Osteoblast (primary cell): ENCODE data around the gene PLAC8L1. TPM values are rescaled to one million over a fixed set of nuclear protein-coding genes. Genes with fewer than 3 reads are reported as not detected.
A peak's percentile ranks its signal among the peaks of the same experiment; 100 is the strongest.

Experiments used
- DNase-seq: peaks from one replicate; pipeline ENCODE4 v3.0.0; 2011; ENCODE audit warnings: low spot score, mixed read lengths; ENCODE audit not compliant: insufficient read length; ENCODE audit errors: missing footprints
- H2AFZ ChIP-seq: 2 replicates; pipeline ENCODE4 v1.6.0; 2011; ENCODE audit warnings: mild to moderate bottlenecking, low read length
- H3K27ac ChIP-seq: 2 replicates; pipeline ENCODE4 v1.5.1; 2011; ENCODE audit warnings: mild to moderate bottlenecking, low read depth, low read length, moderate library complexity
- H3K27me3 ChIP-seq: 2 replicates; pipeline ENCODE4 v1.6.0; 2012; ENCODE audit warnings: mild to moderate bottlenecking, control low read depth, inconsistent platforms, low read length, moderate library complexity; ENCODE audit not compliant: insufficient read depth
- H3K36me3 ChIP-seq: 2 replicates; pipeline ENCODE4 v1.5.1; 2011; ENCODE audit warnings: mild to moderate bottlenecking, low read length, control low read depth, moderate library complexity; ENCODE audit not compliant: insufficient read depth
- H3K4me1 ChIP-seq: 2 replicates; pipeline ENCODE4 v1.5.1; 2011; ENCODE audit warnings: mild to moderate bottlenecking, low read length, control low read depth, moderate library complexity; ENCODE audit not compliant: insufficient read depth
- H3K4me2 ChIP-seq: 2 replicates; pipeline ENCODE4 v1.6.0; 2011; ENCODE audit warnings: mild to moderate bottlenecking, low read length; ENCODE audit not compliant: insufficient read depth
- H3K4me3 ChIP-seq: fragments of 200-600 bp; sonication (generic); 3 replicates; pipeline ENCODE4 v1.5.1; 2012; ENCODE audit warnings: mild to moderate bottlenecking, low read length, inconsistent platforms; ENCODE audit not compliant: insufficient read depth
- H3K79me2 ChIP-seq: 2 replicates; pipeline ENCODE4 v1.6.0; 2012; ENCODE audit warnings: mild to moderate bottlenecking, low read length, control low read depth, inconsistent platforms; ENCODE audit not compliant: insufficient read depth
- H3K9me3 ChIP-seq: 2 replicates; pipeline ENCODE4 v1.5.1; 2011; ENCODE audit warnings: low read depth, low read length, control low read depth
- H4K20me1 ChIP-seq: 2 replicates; pipeline ENCODE4 v1.6.0; 2012; ENCODE audit warnings: mild to moderate bottlenecking, low read length, control low read depth; ENCODE audit not compliant: insufficient read depth
- total RNA-seq: library from RNA; depleted of rRNA; stranded (reverse); fragments of >200 nt; gene quantifications from 2 replicates; pipeline ENCODE4 v1.2.3, GENCODE V29; 2012
- TF ChIP-seq, protein P1 (sequence below): IDR thresholded peaks from 2 replicates; pipeline ENCODE4 v1.5.1; 2011; ENCODE audit warnings: mild to moderate bottlenecking, low read depth, low read length, moderate library complexity; ENCODE audit errors: extremely low read depth

The PLAC8L1 gene
- total RNA-seq, 1 donor: not detected

DNA sequence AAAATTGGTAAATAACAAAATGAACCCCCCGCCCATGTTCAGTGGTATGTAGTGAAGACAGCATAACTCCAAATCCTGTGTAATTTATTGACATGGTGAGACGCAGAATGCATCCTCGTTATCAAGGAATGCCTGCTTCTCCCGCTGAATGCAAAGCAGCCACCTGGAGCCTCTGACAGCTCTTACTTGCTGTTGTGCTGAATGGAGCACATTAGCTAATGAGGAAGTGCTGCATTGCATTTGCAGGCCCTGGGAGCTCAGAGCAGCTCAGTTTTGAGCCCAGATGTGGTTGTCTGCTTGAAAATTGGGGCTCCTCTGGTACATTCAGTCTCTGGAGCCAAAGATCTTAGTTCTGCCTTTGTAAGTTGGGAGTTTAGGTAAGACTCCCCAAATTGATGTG lies 28.9 kb downstream of the PLAC8L1 start:
- no peak overlapping the region for H3K4me2 ChIP-seq
- no peak for DNase-seq
- no peaks in the 10 kb centered on the region for H3K4me1 ChIP-seq
- H4K20me1 ChIP-seq: no peaks in the 10 kb centered on the region
- no peaks in the 10 kb centered on the region for H3K36me3 ChIP-seq
- no peak overlapping the region for H2AFZ ChIP-seq
- TF ChIP-seq, protein P1, sequence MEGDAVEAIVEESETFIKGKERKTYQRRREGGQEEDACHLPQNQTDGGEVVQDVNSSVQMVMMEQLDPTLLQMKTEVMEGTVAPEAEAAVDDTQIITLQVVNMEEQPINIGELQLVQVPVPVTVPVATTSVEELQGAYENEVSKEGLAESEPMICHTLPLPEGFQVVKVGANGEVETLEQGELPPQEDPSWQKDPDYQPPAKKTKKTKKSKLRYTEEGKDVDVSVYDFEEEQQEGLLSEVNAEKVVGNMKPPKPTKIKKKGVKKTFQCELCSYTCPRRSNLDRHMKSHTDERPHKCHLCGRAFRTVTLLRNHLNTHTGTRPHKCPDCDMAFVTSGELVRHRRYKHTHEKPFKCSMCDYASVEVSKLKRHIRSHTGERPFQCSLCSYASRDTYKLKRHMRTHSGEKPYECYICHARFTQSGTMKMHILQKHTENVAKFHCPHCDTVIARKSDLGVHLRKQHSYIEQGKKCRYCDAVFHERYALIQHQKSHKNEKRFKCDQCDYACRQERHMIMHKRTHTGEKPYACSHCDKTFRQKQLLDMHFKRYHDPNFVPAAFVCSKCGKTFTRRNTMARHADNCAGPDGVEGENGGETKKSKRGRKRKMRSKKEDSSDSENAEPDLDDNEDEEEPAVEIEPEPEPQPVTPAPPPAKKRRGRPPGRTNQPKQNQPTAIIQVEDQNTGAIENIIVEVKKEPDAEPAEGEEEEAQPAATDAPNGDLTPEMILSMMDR: no peak
- H3K79me2 ChIP-seq: no peaks in the 10 kb centered on the region
- H3K9me3 ChIP-seq: no peaks in the 10 kb centered on the region
- H3K4me3 ChIP-seq: no peak overlapping the region
- no peak overlapping the region for H3K27ac ChIP-seq
- no peaks in the 10 kb centered on the region for H3K27me3 ChIP-seq

DNA sequence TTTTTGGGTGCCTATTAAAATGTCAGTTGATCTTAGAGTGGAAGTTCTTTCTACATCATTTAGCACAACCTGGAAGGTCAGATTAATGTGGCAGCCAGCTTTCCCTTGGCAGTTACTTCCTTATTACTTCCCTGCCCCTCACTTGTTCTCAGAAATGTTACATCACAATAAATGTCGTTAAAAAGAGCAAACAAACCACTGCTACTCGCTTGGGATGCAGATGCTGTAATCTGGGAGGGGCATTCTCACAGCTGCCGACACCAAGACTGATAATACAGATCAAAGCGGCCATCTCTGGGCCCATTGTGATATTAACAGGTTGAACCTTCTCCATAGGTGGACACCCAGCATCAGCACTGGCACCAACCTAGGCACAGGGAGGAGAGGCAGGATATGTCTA lies 29.3 kb downstream of the PLAC8L1 start:
- Histone ChIP-seq H3K4me3 (no peak overlapping the region), H3K9me3 (no peaks in the 10 kb centered on the region)
- no peak for DNase-seq

DNA sequence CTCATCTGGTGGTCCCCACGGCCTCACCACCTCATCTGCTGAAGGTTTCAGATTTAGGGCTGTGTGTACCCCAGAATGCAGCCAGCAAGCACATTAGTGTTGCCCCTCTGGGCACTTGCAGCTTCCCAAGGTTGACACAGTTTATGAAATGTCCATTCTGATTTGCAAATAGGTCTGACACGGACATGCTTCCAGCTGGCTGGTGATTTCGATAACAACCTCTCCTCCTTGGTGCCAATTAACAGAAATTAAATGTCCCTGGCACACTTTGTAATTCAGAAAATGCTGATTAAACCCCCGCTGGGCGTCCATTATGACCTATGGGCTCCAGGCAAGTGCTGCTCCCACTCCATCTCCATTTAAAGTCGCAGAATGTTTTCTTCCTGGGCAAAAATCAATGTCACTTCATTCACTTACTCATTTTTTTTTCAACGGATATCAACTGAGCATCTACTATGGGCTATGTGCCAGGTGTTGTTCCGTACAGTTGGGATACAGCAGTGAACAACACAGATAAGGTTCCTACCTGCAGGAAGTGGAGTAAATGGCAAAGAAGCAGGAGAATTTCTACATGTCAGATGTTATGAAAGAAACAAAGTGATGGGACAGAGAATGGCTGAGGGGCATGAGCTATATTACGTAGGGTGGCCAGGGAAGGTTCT lies 32.0 kb downstream of the PLAC8L1 start:
- Histone ChIP-seq H3K27me3 (no peaks in the 10 kb centered on the region), H3K36me3 (no peaks in the 10 kb centered on the region), H4K20me1 (no peaks in the 10 kb centered on the region), H3K4me2 (no peak overlapping the region), H3K4me1 (no peaks in the 10 kb centered on the region), H3K27ac (no peak overlapping the region), H3K4me3 (no peak overlapping the region), H3K79me2 (no peaks in the 10 kb centered on the region), H3K9me3 (no peaks in the 10 kb centered on the region), H2AFZ (no peak overlapping the region)
- TF ChIP-seq, protein P1: no peak
- DNase-seq: peak; percentile 58

More for the DNA sequence above, 29.3 kb downstream of the PLAC8L1 start:
- H3K27ac ChIP-seq: no peak overlapping the region
- no peaks in the 10 kb centered on the region for H3K27me3 ChIP-seq
- H3K4me2 ChIP-seq: no peak overlapping the region
- no peak overlapping the region for H2AFZ ChIP-seq
- no peaks in the 10 kb centered on the region for H3K4me1 ChIP-seq
- H3K79me2 ChIP-seq: no peaks in the 10 kb centered on the region
- H4K20me1 ChIP-seq: no peaks in the 10 kb centered on the region
- TF ChIP-seq, protein P1: no peak
- H3K36me3 ChIP-seq: no peaks in the 10 kb centered on the region

DNA sequence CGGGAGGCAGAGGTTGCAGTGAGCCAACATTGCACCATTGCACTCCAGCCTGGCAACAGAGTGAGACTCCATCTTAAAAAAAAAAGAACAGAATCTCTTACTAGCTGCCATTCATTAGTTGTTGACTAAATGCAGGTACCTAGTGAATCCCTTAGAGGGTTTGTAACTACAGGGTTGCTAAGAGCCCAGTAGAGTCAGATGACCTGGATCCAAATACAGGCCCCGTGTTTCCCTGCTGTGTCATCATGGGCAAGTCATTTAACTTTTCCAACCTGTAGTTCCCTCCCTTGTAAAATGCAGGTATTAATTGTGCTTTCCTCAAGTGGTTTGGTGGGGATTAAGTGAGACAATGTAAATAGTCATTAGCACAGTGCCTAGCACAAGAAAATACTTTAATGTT lies 32.8 kb downstream of the PLAC8L1 start:
- H3K27me3 ChIP-seq: no peaks in the 10 kb centered on the region
- no peak for DNase-seq
- no peaks in the 10 kb centered on the region for H3K9me3 ChIP-seq
- H3K79me2 ChIP-seq: no peaks in the 10 kb centered on the region
- H3K4me3 ChIP-seq: no peak overlapping the region
- H3K27ac ChIP-seq: no peak overlapping the region
- H3K36me3 ChIP-seq: no peaks in the 10 kb centered on the region
- H4K20me1 ChIP-seq: no peaks in the 10 kb centered on the region
- no peaks in the 10 kb centered on the region for H3K4me1 ChIP-seq
- no peak overlapping the region for H2AFZ ChIP-seq
- H3K4me2 ChIP-seq: no peak overlapping the region
- TF ChIP-seq, protein P1: no peak
